ENCODE data around the gene DZIP1L. TPM values are rescaled to one million over a fixed set of nuclear protein-coding genes. Genes with fewer than 3 reads are reported as not detected.

Gene DZIP1L
- polyA plus RNA-seq, 2 of the 4 experiments (the other 2 are of a cell fraction) = 2.7 to 7.0 TPM

DNA sequence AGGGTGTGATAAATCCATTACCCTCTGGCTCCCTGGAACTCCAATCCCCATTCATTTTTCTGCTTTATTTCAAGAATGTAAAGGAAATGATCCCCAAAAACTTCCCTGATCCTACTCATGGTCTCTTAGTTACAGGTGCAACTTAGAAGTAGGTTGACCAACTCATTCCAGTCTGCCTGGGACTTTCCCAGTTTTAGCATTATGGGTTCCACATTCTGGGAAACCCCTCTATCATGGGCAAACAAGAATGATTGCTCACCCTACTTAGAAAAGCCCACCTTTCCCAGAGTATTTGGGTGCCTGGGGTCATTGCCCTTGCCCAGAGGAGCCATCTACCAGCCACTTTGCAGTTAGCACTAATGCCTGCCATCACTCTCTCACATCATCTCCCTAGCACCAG lies 89.9 kb downstream of the DZIP1L start:
- Histone ChIP-seq H3K4me3 (no peak overlapping the region), H3K9me3 (no peaks in the 10 kb centered on the region), H3K27ac (no peak overlapping the region), H3K4me1 (no peaks in the 10 kb centered on the region), H3K4me2 (no peak overlapping the region)
- no peak for ATAC-seq
- TF ChIP-seq MAFK (IDR thresholded peaks at IDR 0.05; ENCODE audit: partially characterized antibody) (no peak), BCL3 (IDR thresholded peaks at IDR 0.05) (no peak), TFCP2L1 (CRISPR knock-in tag; IDR thresholded peaks at IDR 0.05) (no peak), CEBPB (IDR thresholded peaks at IDR 0.05) (no peak), POLR2AphosphoS2 (conservative IDR thresholded peaks at IDR 0.05; ENCODE audit: low read length) (no peak), GATA3 (IDR thresholded peaks at IDR 0.05; ENCODE audit: borderline replicate concordance) (no peak), CBX8 (IDR thresholded peaks at IDR 0.05) (no peak), MYC (IDR thresholded peaks at IDR 0.05; ENCODE audit: borderline replicate concordance, low read length) (no peak), BHLHE40 (IDR thresholded peaks at IDR 0.05; ENCODE audit: low read depth, low read length) (no peak), NFE2L2 (conservative IDR thresholded peaks at IDR 0.05; ENCODE audit: low read length) (no peak)
- TF ChIP-seq, protein P1, sequence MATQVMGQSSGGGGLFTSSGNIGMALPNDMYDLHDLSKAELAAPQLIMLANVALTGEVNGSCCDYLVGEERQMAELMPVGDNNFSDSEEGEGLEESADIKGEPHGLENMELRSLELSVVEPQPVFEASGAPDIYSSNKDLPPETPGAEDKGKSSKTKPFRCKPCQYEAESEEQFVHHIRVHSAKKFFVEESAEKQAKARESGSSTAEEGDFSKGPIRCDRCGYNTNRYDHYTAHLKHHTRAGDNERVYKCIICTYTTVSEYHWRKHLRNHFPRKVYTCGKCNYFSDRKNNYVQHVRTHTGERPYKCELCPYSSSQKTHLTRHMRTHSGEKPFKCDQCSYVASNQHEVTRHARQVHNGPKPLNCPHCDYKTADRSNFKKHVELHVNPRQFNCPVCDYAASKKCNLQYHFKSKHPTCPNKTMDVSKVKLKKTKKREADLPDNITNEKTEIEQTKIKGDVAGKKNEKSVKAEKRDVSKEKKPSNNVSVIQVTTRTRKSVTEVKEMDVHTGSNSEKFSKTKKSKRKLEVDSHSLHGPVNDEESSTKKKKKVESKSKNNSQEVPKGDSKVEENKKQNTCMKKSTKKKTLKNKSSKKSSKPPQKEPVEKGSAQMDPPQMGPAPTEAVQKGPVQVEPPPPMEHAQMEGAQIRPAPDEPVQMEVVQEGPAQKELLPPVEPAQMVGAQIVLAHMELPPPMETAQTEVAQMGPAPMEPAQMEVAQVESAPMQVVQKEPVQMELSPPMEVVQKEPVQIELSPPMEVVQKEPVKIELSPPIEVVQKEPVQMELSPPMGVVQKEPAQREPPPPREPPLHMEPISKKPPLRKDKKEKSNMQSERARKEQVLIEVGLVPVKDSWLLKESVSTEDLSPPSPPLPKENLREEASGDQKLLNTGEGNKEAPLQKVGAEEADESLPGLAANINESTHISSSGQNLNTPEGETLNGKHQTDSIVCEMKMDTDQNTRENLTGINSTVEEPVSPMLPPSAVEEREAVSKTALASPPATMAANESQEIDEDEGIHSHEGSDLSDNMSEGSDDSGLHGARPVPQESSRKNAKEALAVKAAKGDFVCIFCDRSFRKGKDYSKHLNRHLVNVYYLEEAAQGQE (IDR thresholded peaks at IDR 0.05) = no peak
- TF ChIP-seq, protein P2, sequence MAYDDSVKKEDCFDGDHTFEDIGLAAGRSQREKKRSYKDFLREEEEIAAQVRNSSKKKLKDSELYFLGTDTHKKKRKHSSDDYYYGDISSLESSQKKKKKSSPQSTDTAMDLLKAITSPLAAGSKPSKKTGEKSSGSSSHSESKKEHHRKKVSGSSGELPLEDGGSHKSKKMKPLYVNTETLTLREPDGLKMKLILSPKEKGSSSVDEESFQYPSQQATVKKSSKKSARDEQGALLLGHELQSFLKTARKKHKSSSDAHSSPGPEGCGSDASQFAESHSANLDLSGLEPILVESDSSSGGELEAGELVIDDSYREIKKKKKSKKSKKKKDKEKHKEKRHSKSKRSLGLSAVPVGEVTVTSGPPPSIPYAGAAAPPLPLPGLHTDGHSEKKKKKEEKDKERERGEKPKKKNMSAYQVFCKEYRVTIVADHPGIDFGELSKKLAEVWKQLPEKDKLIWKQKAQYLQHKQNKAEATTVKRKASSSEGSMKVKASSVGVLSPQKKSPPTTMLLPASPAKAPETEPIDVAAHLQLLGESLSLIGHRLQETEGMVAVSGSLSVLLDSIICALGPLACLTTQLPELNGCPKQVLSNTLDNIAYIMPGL (CRISPR knock-in tag; IDR thresholded peaks at IDR 0.05; ENCODE audit: borderline replicate concordance) = no peak
- POLR2A ChIA-PET = no interaction called here
- FAIRE-seq = no peak
- no peak for DNase-seq (ENCODE audit: low read depth in 1 of 2, low spot score in 1 of 2)
- CTCF ChIA-PET = no interaction called here

DNA sequence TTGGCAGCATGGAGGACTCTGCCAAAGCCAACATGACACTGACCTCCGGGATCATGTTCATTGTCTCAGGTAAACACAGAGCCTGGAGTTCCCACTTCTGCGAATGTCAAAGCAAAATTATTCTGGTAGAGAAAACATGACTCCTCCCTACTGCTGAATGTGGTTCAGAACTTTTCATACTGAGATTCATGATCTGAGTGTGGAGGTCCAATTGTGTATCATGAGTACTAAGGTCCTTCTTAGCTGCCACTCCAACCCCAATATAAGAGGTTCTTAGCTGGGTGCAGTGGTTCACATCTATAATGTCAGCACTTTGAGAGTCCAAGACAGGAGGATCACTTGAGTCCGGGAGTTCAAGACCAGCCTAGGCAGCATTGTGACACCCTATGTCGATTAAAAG lies 91.7 kb downstream of the DZIP1L start:
- POLR2A ChIA-PET = no interaction called here
- H3K4me1 ChIP-seq = no peaks in the 10 kb centered on the region
- H3K4me3 ChIP-seq = no peak overlapping the region
- CTCF ChIA-PET = interaction anchor here (1.3 kb wide), 1 partner anchor 28 kb away, joined by 5 read pairs; no protein-coding TSS in a partner anchor
- H3K9me3 ChIP-seq = no peaks in the 10 kb centered on the region
- H3K27ac ChIP-seq = no peak overlapping the region
- ATAC-seq (no peak), FAIRE-seq (no peak), DNase-seq (ENCODE audit: low read depth in 1 of 2, low spot score in 1 of 2) (no peak)
- WGBS (ENCODE audit: missing lambda C conversion rate) = 84% methylated on average over 4 of the region's 4 CpGs
- H3K4me2 ChIP-seq = no peak overlapping the region
- no peak for TF ChIP-seq CEBPB (IDR thresholded peaks at IDR 0.05)
- TF ChIP-seq ZNF302 (CRISPR knock-in tag; IDR thresholded peaks at IDR 0.05) = no peak
- TF ChIP-seq, protein P1 (IDR thresholded peaks at IDR 0.05) = no peak
- TF ChIP-seq HOXA7 (CRISPR knock-in tag; IDR thresholded peaks at IDR 0.05) = no peak
- no peak for TF ChIP-seq EHF (CRISPR knock-in tag; IDR thresholded peaks at IDR 0.05)
- no peak for TF ChIP-seq ESRRA (IDR thresholded peaks at IDR 0.05; ENCODE audit: borderline replicate concordance, low read length)
- no peak for TF ChIP-seq RNF2 (IDR thresholded peaks at IDR 0.05; ENCODE audit: borderline replicate concordance, low read depth)
- TF ChIP-seq MYC (IDR thresholded peaks at IDR 0.05; ENCODE audit: borderline replicate concordance, low read length) = no peak
- no peak for TF ChIP-seq POLR2A (IDR thresholded peaks at IDR 0.05; ENCODE audit: low read length)
- TF ChIP-seq CBX2 (IDR thresholded peaks at IDR 0.05; ENCODE audit: borderline replicate concordance, low read depth) = no peak
- no peak for TF ChIP-seq SMC3 (IDR thresholded peaks at IDR 0.05)
- no peak for TF ChIP-seq NR3C1 (IDR thresholded peaks at IDR 0.05)
